HG03039 (cell line): ENCODE results near the gene TMEM116.
"Not testable (repeated sequence)": the region's sequence is repeated elsewhere in the genome, so short reads cannot be mapped to it uniquely, and the experiment has no call there.

Experiments
- ATAC-seq: cut with Tn5 transposase; IDR thresholded peaks from one replicate; pipeline ENCODE4 v1.9.1; 2021; ENCODE audit warnings: mild to moderate bottlenecking, moderate library complexity; ENCODE audit not compliant: unreplicated experiment

The TMEM116 gene

DNA sequence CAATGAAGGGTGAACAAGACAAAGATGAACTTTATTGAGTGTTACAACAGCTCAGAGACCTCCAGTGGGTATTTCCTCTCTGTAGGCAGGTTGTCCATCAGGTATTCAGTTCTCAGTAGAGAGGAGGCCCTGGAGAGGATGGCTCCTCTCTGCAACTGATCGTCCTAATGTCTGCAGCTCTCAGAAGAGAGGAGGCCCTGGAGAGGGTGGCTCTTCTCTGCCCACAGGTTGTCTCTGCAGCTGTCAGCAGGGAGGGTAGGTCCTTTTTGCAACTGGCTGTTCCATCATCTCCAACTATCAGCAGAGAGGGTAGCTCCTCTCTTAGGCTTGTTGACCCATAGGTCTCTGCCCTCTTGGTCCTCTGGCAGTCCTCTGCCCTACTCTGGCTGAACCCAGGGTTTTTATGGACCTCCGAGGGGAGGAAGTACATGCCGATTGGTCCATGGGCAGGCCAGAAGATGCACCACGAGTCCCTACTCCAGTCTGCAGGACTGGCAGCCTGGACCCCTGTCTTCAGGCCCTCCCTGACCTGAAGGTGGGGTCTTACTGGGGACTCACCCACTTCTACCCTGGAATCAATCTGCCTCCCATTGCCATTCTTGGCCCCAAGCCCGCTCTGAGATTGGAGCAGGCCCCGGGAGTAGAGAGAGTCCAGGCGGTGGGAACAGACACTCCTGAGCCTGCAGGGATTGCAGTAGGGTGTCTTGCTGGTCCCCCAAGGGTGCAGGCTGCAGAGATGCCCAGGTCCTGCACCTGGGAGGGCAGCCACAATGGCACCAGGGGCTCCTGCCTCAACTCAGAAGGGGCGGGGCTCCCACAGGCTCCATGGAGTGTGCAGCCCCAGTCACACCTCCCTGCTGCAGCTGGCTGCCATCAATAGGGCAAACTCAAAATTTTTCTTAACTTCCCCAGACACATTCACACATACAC lies 2.3 kb downstream of the TMEM116 start:
- no peak for ATAC-seq

DNA sequence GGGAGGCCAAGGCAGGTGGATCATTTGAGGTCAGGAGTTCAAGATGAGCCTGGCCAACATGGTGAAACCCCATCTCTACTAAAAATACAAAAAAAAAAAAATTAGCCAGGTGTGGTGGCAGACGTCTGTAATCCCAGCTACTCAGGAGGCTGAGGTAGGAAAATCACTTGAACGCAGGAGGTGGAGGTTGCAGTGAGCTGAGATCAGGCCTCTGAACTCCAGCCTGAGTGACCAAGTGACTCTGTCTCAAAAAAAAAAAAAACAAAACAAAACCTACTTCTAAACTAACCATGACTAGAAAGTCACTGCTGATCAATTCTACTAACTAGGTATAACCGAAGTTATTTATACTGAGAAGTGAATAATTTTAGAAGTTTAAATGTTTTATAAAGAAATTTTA lies 3.4 kb downstream of the TMEM116 start:
- ATAC-seq, result not testable (repeated sequence)

DNA sequence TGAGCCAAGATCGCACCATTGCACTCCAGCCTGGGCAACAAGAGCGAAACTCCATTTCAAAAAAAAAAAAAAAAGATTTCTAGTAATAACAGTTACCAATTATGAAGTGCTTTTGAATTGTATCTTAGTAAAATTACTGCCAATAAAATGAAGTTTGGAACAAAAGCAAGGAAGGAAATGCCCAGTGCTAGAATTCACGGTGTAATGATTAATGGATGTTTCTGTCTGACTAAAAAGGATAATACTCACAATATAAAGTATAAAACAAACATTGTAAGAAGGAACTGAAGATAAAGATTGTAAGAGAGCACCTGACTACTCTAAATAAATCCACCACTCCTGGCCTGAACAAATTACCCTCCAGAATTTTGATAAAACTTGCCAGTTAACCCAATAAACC lies 4.0 kb downstream of the TMEM116 start:
- no peak for ATAC-seq

DNA sequence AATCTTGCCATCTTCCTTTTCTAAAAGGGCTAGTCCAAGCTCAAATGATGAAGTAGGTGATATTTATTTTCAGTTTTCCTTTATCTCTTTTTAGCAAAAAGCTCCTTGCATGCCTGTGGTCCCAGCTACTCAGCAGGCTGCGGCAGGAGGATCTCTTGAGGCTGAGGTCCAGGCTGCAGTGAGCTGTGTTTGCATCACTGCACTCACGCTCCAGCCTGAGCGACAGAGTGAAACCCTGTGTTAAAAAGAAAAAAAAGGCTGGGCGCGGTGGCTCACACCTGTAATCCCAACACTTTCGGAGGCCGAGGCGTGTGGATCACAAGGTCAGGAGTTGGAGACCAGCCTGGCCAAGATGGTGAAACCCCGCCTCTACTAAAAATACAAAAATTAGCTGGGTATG lies 5.0 kb downstream of the TMEM116 start:
- no peak for ATAC-seq

DNA sequence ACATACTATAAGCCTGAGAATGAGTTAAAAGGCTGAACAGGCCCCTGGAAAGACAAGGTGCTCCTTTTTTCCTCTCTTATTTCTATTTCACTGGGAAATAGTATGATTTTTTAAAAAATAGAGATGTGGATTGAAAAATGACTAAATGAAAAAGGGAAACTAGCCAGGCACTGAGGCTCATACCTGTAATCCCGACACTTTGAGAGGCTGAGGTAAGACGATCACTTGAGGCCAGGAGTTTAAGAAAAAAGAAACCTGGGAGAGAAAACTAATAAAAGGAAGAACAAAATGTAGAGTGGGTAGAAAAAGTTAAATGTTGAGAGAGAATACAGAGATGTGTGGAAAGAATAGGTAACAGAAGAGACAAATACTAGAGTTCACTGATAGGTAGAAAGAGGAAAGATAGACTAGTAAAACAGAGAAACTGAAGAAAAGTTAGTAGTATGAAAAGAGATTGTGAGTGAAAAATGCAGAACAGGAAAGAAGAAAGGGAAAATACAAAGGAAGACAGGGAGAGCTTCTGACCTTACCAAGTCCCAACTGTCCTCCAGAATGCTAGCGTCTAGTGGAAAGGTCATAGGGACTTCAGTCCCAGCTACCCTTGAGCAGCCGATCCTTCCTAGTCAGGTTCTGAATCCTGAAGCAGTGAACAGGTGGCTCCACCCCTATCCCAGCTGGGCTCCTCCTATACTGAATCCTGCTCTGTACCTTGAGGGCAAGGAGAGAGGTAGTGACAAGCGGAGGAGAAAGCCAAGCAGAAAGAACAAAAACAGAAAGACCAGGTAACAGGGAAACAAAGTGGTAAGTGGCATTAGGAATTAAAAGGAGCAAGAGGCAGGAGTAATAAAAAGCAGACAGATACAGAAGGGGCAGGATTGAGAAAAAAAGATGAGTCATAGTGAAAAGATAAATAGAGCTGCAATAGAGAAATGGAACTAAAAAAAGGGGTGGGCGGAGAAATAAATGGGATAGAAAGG lies 7.3 kb downstream of the TMEM116 start:
- no peak for ATAC-seq

DNA sequence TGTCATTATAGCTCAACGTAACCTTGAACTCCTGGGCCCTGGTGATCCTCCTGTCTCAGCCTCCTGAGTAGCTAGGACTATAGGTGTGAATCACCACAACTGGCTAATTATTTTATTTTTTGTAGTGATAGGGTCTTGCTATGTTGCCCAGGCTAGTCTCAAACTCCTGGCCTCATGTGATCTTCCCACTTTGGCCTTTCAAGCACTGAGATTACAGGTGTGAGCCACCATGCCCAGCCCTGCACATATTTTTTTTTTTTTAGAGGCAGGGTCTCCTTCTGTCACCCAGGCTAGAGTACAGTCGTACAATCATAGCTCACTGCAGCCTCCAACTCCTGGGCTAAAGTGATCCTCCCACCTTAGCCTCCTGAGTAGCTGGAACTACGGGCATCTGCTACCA lies 8.9 kb downstream of the TMEM116 start:
- ATAC-seq, result no peak

DNA sequence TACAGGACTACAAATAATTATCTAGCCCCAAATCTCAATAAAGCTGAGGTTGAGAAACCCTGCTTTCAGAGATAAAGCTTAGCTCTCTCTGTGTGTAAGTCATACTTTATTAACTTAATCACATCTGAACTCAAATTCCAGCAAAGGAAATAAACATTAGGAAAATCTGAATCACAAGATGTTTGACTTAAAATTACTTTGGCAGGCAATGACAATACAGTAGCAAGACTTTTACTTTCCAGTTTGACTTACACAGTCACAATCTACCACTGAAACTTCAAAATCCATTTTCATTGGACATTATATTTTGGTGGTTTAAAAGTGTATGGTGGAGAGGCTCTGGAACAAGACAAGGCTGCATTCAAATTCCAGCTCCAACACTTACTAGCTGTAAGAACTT lies 11.4 kb downstream of the TMEM116 start:
- no peak for ATAC-seq

DNA sequence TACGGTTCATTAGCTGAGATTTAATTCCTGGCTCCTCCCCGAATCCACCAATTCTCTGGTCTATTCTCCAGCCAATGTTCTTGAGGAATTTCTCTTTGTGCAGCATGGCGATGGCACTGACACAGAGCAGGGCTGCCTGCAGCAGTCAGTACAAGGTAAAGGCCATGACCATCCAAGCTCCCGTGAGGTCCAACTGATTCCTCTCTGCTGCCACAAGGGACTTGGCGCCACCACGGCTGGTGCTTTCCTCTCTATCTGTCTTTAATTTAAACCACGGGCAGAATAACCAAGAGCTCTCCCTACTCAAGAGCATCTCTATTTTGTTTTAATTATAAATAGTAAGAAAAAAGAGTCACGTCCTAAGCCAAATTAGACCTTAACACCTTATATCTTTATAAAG lies 12.1 kb downstream of the TMEM116 start:
- ATAC-seq, result no peak

DNA sequence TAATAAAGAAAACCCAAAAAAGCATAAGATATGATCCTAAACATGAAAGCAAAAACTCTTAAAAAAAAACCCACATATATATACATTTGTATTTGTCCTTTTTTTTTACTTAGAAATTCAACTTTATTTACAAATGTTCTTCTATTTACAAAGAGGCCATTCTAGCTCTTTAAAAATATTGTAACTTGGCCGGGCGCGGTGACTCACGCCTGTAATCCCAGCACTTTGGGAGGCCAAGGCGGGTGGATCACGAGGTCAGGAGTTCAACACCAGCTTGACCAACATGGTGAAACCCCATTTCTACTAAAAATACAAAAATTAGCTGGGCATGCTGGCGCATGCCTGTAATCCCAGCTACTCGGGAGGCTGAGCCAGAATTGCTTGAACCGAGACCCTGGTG lies 13.8 kb downstream of the TMEM116 start:
- not testable (repeated sequence) for ATAC-seq

DNA sequence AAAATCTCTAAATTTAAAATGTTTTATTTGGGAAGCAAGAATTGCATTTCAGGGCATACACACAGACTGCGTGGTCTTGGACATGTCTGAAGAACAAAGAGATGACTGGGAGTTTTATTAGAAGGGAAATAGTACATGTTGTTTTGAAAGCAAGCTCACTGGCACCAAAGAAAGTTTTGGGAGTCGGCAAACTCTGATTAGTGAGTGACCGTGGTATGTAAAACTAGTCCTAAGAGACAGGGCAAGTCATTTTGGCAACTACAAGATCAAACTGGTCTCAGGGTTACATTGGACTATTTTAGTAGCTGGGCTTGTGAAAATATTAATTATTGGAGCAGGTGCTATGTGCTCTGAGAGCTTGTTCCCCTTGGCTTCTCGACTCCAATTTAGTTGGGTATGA lies 14.9 kb downstream of the TMEM116 start:
- ATAC-seq, result no peak

DNA sequence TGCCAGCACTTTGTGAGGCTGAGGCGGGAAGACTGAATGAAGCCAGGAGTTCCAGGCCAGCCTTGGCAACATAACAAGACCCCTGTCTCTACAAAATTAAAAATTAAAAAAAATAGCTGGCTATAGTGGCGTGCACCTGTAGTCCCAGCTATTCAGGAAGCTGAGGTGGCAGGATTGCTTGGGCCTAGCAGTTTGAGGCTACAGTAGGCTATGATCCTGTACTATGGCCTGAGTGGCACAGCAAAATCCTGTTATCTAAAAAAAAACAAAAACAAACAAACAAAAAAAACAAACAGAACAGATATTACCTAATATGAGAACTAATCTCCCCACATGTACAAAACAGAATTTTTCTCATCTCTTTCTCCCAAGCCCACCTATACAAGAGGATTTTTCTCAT lies 15.7 kb downstream of the TMEM116 start:
- no peak for ATAC-seq

DNA sequence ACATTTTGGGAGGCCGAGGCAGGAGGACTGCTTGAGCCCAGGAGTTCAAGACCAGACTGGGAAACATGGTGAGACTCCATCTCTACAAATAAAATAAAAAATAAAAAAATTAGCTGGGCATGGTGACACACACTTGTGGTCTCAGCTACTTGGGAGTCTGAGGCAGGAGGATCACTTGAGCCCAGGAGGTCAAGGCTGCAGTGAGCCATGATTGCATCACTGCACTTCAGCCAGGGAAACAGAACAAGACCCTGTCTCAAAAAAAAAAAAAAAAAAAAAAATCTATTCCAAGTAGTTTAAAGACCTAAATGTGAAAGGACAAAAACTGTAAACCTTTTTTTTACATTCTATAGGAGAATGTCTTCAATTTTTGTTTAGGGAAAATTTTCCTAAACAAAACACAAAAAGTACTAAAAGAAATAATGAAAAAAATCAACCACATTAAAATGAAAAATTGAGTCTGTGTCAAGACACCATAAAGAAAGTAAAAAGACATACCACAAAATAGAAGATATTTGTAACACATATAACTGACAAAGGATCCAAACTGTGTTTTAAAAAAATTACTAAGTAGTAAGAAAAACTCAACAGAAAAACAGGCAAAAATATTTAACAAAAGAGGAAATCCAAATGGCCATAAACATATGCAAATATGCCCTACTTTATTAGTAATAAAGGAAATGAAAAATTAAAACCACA lies 17.0 kb downstream of the TMEM116 start:
- no peak for ATAC-seq

DNA sequence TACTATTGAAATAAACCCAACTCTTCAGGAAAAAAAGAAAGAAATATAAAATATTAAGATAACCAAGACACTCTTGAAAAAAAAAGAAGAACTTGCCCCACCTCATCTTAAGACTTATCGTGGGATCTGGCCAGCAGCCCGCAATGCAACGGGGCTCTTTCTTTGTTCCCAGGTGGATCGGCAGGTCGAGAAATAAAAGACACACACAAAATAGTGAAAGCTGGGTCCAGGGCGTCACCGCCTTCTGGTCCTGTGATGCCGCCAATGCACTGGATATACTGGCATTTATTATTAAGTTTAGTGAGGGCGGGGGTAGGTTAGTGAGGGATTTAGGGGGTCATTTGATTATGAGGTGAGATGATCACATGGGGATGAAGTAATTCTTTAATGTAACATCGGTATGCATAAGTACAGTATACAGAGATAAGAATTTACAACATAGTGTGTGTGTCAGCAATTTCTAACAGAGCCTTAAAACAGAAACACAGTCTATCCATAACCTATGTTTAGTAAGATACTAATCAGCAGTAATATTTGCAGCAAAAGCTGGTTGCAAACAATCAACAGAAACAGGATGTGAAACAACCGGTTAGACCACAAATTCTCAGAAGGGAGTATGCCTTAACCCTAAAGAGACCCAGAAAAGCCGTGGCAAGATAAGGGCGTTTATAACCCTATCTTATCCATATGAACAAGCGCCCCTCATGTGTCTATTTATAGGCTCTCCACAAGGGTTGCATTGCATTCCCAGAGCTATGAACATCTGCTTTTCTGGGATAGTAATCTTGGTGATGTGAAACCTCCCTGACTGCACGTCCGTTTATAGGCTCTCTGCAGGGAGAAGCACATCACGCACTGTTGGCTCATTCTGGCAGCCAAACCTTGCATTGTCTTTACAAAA lies 18.5 kb downstream of the TMEM116 start:
- ATAC-seq, result not testable (repeated sequence)

DNA sequence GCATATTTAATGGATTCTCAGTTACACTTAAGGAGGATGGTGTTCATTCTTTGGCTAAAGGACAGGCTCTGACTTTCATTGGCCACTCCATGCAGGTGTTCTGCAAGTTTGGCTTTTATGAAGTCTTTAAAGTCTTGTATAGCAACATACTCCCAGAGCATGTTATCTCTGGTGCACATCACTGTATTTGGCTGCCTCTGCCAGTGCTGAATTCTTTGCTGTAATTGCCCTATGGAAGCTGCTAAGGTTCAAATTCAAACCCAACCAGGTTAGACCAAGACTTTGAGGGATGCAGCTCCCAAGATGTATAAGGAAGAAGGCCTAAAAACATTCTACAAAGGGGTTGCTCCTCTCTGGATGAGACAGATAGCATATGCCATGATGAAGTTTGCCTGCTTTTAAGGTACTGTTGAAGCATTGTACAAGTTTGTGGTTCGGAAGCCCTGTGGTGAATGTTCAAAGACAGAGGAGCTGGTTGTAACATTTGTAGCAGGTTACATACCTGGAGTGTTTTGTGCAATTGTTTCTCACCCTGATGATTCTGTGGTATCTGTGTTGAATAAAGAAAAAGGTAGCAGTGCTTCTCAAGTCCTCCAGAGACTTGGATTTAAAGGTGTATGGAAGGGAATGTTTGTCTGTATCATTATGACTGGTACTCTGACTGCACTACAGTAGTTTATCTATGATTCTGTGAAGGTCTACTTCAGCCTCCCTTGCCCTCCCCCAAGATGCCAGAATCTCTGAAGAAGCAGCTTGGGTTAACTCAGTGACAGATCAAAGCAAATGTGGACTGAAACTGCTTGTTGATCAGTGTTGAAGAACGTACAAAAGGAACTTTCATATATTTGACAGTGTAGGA lies 19.4 kb downstream of the TMEM116 start:
- no peak for ATAC-seq

DNA sequence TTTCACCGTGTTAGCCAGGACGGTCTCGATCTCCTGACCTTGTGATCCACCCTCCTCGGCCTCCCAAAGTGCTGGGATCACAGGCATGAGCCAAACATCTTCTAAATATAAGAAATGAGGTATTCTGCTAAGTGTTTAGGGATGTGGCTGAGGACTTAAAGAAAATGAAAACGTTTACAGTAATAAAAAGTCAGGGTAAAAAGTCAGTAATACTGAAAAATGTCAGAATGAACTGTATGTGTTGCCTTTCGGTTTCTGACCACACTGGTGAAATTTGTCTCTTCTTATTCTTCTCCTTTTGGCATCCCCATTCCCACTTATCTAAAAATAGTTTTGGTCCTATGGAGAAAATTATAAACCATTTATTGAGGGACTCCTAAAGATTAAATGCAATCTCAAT lies 20.5 kb downstream of the TMEM116 start:
- ATAC-seq, result no peak

DNA sequence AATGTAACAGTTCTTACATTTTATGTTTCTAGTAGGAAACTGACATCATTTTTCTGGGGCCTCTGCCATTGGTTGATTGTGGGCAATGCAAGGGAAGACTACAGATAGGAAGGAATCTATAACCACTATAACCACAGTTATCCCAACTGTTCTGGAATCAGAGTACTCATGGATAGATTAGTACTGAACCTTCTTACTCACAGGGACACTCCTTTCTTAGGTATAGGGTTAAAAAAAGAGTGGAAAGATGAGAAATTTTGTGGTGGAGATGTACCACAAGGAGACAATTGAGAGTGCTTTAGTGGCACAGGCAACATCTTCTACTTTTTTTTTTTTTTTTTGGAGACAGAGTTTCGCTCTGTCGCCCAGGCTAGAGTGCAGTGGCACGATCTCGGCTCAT lies 21.0 kb downstream of the TMEM116 start:
- ATAC-seq, result no peak

DNA sequence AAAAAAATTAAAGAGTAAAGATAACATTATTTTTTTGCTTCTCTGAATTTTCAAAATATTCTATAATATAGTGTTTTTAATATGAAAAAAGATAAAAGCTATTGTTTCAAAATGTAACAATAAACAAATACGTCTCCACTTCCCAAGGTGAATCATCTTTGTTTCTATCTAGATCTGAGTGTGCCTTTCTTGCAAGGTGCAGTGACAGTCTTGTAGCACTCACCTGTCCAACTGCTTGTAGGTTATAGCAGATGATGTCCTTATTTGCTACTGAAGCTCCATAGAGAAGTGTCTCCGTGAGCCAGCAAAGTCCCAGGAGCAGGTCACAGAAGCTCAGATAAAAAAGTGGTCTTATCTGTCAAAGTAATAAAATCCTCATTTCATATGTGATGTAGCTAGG lies 21.4 kb downstream of the TMEM116 start:
- no peak for ATAC-seq

DNA sequence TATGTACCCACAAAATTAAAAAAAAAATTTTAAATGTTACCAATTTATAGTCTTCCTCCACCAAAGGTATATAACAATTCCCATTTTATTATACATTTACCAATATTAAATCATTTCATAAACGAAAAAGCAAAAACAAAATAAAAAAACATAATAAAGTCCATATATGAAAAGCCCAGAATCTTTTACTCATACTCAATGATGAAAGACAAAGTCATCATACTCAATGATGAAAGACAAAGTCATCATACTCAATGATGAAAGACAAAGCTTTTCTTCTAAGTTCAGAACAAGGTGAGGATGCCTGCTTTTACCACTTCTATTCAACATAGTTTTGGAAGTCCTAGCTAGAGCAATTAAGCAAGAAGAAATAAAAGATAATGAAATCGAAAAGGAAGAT lies 28.1 kb downstream of the TMEM116 start:
- no peak for ATAC-seq

DNA sequence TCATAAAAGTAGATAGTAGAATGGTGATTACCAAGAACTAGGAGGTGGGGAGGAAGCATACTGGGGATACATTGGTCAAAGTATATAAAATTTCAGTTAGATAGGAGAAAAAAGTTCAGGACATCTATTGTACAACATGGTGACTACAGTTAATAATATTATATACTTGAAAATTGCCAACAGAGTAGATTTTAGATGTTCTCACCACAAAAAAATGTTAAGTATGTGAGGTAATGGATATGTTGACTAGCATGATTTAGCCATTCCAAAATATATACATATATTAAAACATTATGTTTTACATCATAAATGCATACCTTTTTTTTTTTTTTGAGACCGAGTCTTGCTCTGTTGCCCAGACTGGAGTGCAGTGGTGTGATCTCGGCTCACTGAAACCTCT lies 31.0 kb downstream of the TMEM116 start:
- no peak for ATAC-seq
